Suprapubic skin (tissue), 4 donors: Measurements from ENCODE around the gene MAP2K6. TPM values are rescaled to one million over a fixed set of nuclear protein-coding genes. Genes with fewer than 3 reads are reported as not detected.

ENCODE experiments used
- DNase-seq, 2 donors: peaks; one replicate each; pipeline ENCODE4 v3.0.0-alpha.2; 2019; ENCODE audit warnings: low spot score in 2 of 2
- H3K27ac ChIP-seq: fragments of 200-600 bp; sonication (generic); one replicate; pipeline ENCODE4 v1.5.1; 2019
- H3K27me3 ChIP-seq: fragments of 200-600 bp; sonication (generic); one replicate; pipeline ENCODE4 v1.5.1; 2019
- H3K36me3 ChIP-seq: fragments of 200-600 bp; sonication (generic); one replicate; pipeline ENCODE4 v1.5.1; 2019
- H3K4me1 ChIP-seq: fragments of 200-600 bp; sonication (generic); one replicate; pipeline ENCODE4 v1.5.1; 2019
- H3K4me3 ChIP-seq: fragments of 200-600 bp; sonication (generic); one replicate; pipeline ENCODE4 v1.5.1; 2019; ENCODE audit warnings: mild to moderate bottlenecking
- H3K9me3 ChIP-seq: fragments of 200-600 bp; sonication (generic); one replicate; pipeline ENCODE4 v1.5.1; 2019
- CTCF ChIP-seq, 2 donors: fragments of 200-600 bp in 1 of 2; fragments of 450-650 bp in 1 of 2; sonication (generic) in 1 of 2; IDR thresholded peaks; one replicate each; pipeline ENCODE4 v1.5.1; 2016 to 2019; ENCODE audit warnings: antibody characterized with exemption in 2 of 2, mild to moderate bottlenecking in 1 of 2, moderate library complexity in 1 of 2
- EP300 ChIP-seq: sonication (generic); formaldehyde crosslinking; IDR thresholded peaks from one replicate; pipeline ENCODE4 v1.6.1; 2017; ENCODE audit warnings: antibody characterized with exemption
- POLR2A ChIP-seq, 2 donors: fragments of 450-650 bp; IDR thresholded peaks; one replicate each; pipeline ENCODE4 v1.6.1; 2017; ENCODE audit warnings: antibody characterized with exemption in 2 of 2, mild to moderate bottlenecking in 2 of 2, moderate library complexity in 2 of 2
- POLR2AphosphoS5 ChIP-seq, 3 donors: sonication (generic); formaldehyde crosslinking; IDR thresholded peaks; one replicate each; pipeline ENCODE4 v1.6.1; 2017; ENCODE audit warnings: antibody characterized with exemption in 3 of 3
- WGBS: methylation state at CpG from one replicate; pipeline ENCODE4 v1.1.5; 2018; 5-methylcytosine and 5-hydroxymethylcytosine counted together
- total RNA-seq, 4 donors: library from RNA; depleted of rRNA; stranded (reverse); fragments of >200 nt; gene quantifications; one replicate each; pipeline ENCODE4 v1.1.0, GENCODE V29; 2016

Gene MAP2K6
- total RNA-seq, 4 donors from 2014 or later, result 2.4 to 6.3 (median 3.9) TPM

GRCh38 chr17:69516225-69516624 is 101.7 kb downstream of the MAP2K6 start:
- WGBS, result 94% methylated on average over 2 of the region's 2 CpGs
- no peak overlapping the region for H3K27ac ChIP-seq
- H3K27me3 ChIP-seq, result no peaks in the 10 kb centered on the region
- H3K4me1 ChIP-seq, result peaks cover 3% of the 10 kb centered on the region
- H3K36me3 ChIP-seq, result peaks cover 12% of the 10 kb centered on the region
- no peak for TF ChIP-seq POLR2A (IDR thresholded peaks at IDR 0.05)
- no peak for TF ChIP-seq EP300
- no peak for TF ChIP-seq POLR2AphosphoS5 (IDR thresholded peaks at IDR 0.05)
- no peak for TF ChIP-seq CTCF (IDR thresholded peaks at IDR 0.05)
- no peak for DNase-seq
- no peaks in the 10 kb centered on the region for H3K9me3 ChIP-seq
- no peak overlapping the region for H3K4me3 ChIP-seq

GRCh38 chr17:69516911-69517310 is 102.4 kb downstream of the MAP2K6 start:
- Histone ChIP-seq H3K9me3 (no peaks in the 10 kb centered on the region), H3K4me3 (no peak overlapping the region), H3K36me3 (peaks cover 12% of the 10 kb centered on the region), H3K27ac (no peak overlapping the region), H3K4me1 (peaks cover 3% of the 10 kb centered on the region), H3K27me3 (no peaks in the 10 kb centered on the region)
- DNase-seq, result no peak
- WGBS, result 89% methylated on average over 2 of the region's 2 CpGs
- TF ChIP-seq POLR2AphosphoS5 (IDR thresholded peaks at IDR 0.05) (no peak), EP300 (no peak), CTCF (IDR thresholded peaks at IDR 0.05) (no peak), POLR2A (IDR thresholded peaks at IDR 0.05) (no peak)

- no peak for DNase-seq
- Histone ChIP-seq H3K4me3 (no peak overlapping the region), H3K27me3 (no peaks in the 10 kb centered on the region), H3K4me1 (peaks cover 4% of the 10 kb centered on the region), H3K27ac (no peak overlapping the region), H3K9me3 (no peaks in the 10 kb centered on the region), H3K36me3 (peaks cover 12% of the 10 kb centered on the region)
- no peak for TF ChIP-seq EP300
- no peak for TF ChIP-seq POLR2AphosphoS5 (IDR thresholded peaks at IDR 0.05)
- TF ChIP-seq POLR2A (IDR thresholded peaks at IDR 0.05), result no peak
- TF ChIP-seq CTCF (IDR thresholded peaks at IDR 0.05), result no peak
- 96% methylated on average over 5 of the region's 5 CpGs for WGBS
Observed at GRCh38 chr17:69518951-69519350, 104.5 kb downstream of the MAP2K6 start.

GRCh38 chr17:69523244-69523861 is 108.9 kb downstream of the MAP2K6 start:
- H3K4me3 ChIP-seq, result no peak overlapping the region
- no peak for DNase-seq
- 46% methylated on average over 7 of the region's 7 CpGs for WGBS

GRCh38 chr17:69524854-69525253 is 110.4 kb downstream of the MAP2K6 start:
- no peak for DNase-seq
- Histone ChIP-seq H3K36me3 (peaks cover 19% of the 10 kb centered on the region), H3K4me3 (no peak overlapping the region), H3K9me3 (no peaks in the 10 kb centered on the region), H3K27ac (no peak overlapping the region), H3K27me3 (no peaks in the 10 kb centered on the region), H3K4me1 (peaks cover 4% of the 10 kb centered on the region)
- WGBS, result 89% methylated on average over 4 of the region's 4 CpGs
- no peak for TF ChIP-seq EP300

More at GRCh38 chr17:69523244-69523861, 108.9 kb downstream of the MAP2K6 start:
- H3K27ac ChIP-seq, result no peak overlapping the region
- H3K4me1 ChIP-seq, result peaks cover 4% of the 10 kb centered on the region
- no peaks in the 10 kb centered on the region for H3K27me3 ChIP-seq
- no peak for TF ChIP-seq EP300
- TF ChIP-seq POLR2A (IDR thresholded peaks at IDR 0.05), result no peak
- TF ChIP-seq POLR2AphosphoS5 (IDR thresholded peaks at IDR 0.05), result no peak
- peak; percentile 22 to 61 for TF ChIP-seq CTCF (IDR thresholded peaks at IDR 0.05)
- no peaks in the 10 kb centered on the region for H3K9me3 ChIP-seq
- H3K36me3 ChIP-seq, result peaks cover 22% of the 10 kb centered on the region
